Pancreas (tissue), 10 donors: ENCODE data around the gene CHD5. TPM values are rescaled to one million over a fixed set of nuclear protein-coding genes. Genes with fewer than 3 reads are reported as not detected.

Experiments
- ATAC-seq, 4 donors: fragments of 200-7000 bp; cut with Tn5 transposase; one replicate each; pipeline versions ENCODE4 v1.8.0 to v1.9.1; 2020; ENCODE audit warnings: mild to moderate bottlenecking in 4 of 4, moderate library complexity in 4 of 4
- DNase-seq, 6 donors: peaks; one replicate each; pipeline ENCODE4 v3.0.0-alpha.2; 2020
- FAIRE-seq: peaks from 2 replicates; lab custom pipeline; 2012; peaks lifted over from hg19 to GRCh38; lab: Jason Lieb, UNC
- H3K27ac ChIP-seq, 4 donors: fragments of 200-600 bp; sonication (generic); 1 replicate in 3 of 4; 2 replicates in 1 of 4; pipeline versions ENCODE4 v1.5.0 to v1.8.0; 2020
- H3K27me3 ChIP-seq, 4 donors: fragments of 200-600 bp; one replicate each; pipeline ENCODE4 v1.8.0; 2021
- H3K36me3 ChIP-seq, 3 donors: fragments of 200-600 bp; sonication (generic) in 1 of 3; one replicate each; pipeline versions ENCODE4 v1.5.0 to v1.8.0; 2020 to 2021
- H3K4me1 ChIP-seq, 3 donors: fragments of 200-600 bp; one replicate each; pipeline ENCODE4 v1.8.0; 2021
- H3K4me3 ChIP-seq, 4 donors: fragments of 200-600 bp; sonication (generic) in 2 of 4; one replicate each; pipeline versions ENCODE4 v1.5.0 to v1.8.0; 2020 to 2021
- H3K9me3 ChIP-seq, 4 donors: fragments of 200-600 bp; one replicate each; pipeline ENCODE4 v1.8.0; 2021
- WGBS, 2 donors: extraction: QIAGEN DNeasy Blood & Tissue Kit; methylation state at CpG; one replicate each; pipeline ENCODE4 v1.1.7; 2013; 5-methylcytosine and 5-hydroxymethylcytosine counted together
- intact Hi-C, 3 donors: fragments of 100-400 bp; cut with DNase I; formaldehyde crosslinking; loops; one replicate each; pipeline versions ENCODE4 v1.11.1 to v1.14.2; 2022
- polyA plus RNA-seq, 2 donors: library from polyadenylated mRNA; stranded (reverse); fragments of 200-250 nt; gene quantifications; one replicate each; pipeline ENCODE4 v1.2.3, GENCODE V29; 2013
- total RNA-seq, 6 donors: library from RNA; stranded (reverse); fragmentation: NEBNext Ultra II Directional in 4 of 6; extraction: Animal tissue kit (Norgen Biotek cat#: 25700) in 4 of 6; gene quantifications; one replicate each; pipeline versions ENCODE4 v1.2.1 to v1.2.4, GENCODE V29; 2021 to 2023
- TF ChIP-seq, protein P1 (sequence below), 4 donors: fragments of 200-600 bp; sonication (generic) in 3 of 4; IDR thresholded peaks; one replicate each; pipeline versions ENCODE4 v1.5.0 to v1.8.0; 2021; ENCODE audit warnings: antibody characterized with exemption in 4 of 4
- donor health status: healthy with polysubstance abuse.
- donor health status: DM: no; HTN: no; CAD: no; lungs with moderate emphysema.
- donor health status: DM: no; HTN: no; CAD: no.
- donor health status: control.
- donor health status: control.
- donor health status: Bipolar disorder and iron deficiency.
- donor health status: DM: yes; HTN: yes; CAD: no.
- donor health status: DM: no; HTN: no; CAD: no.
- donor health status: DM: no; HTN: no; CAD: no.
- donor health status: DM: yes; HTN: yes; CAD: no.

The CHD5 gene
- total and polyA plus RNA-seq, 8 donors: 0.09 to 2.9 (median 0.40) TPM

DNA sequence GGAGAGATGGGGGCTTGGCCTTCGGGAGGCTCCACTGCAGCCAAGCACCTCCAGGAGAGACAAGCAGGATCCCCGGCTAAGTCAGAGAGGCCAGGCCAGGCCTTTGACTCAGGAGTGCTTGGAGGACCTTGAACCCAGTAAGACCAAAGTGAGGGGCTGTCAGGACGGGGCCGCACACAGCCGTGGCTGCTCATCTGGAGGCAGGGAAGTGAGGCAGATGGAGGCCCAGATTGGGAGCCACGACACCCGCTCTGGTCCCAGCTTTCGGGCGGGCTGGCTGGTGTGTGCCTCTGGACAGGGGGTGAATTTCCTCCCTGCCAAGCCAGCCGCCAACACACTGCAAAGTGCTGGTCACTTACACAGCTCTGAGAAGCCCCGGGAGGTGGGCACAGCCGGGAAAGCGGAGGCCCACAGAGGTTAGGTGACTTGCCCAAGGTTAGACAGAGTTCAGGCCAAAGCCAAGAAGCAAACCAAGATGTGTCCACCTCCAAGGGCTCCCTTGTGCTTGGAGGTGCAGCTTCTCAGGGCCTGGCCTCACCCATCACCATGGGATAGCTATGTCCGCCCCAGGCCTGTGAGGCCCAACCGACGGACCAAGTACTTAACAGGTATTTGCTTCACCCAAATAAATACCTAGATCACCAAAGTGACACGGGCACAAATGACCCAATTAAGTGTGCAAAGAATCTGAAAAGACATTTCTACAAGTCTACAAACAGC is 58.3 kb downstream of the CHD5 start:
- H3K27me3 ChIP-seq: no peaks in the 10 kb centered on the region
- no peaks in the 10 kb centered on the region for H3K36me3 ChIP-seq
- intact Hi-C loops: no loop called here
- FAIRE-seq: no peak
- H3K27ac ChIP-seq: no peak overlapping the region
- DNase-seq: peak in 2 of 6 donors; percentile 45 to 46
- WGBS, 2 donors: 81 to 89% methylated on average over 17 of the region's 17 CpGs
- TF ChIP-seq, protein P1, sequence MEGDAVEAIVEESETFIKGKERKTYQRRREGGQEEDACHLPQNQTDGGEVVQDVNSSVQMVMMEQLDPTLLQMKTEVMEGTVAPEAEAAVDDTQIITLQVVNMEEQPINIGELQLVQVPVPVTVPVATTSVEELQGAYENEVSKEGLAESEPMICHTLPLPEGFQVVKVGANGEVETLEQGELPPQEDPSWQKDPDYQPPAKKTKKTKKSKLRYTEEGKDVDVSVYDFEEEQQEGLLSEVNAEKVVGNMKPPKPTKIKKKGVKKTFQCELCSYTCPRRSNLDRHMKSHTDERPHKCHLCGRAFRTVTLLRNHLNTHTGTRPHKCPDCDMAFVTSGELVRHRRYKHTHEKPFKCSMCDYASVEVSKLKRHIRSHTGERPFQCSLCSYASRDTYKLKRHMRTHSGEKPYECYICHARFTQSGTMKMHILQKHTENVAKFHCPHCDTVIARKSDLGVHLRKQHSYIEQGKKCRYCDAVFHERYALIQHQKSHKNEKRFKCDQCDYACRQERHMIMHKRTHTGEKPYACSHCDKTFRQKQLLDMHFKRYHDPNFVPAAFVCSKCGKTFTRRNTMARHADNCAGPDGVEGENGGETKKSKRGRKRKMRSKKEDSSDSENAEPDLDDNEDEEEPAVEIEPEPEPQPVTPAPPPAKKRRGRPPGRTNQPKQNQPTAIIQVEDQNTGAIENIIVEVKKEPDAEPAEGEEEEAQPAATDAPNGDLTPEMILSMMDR (IDR thresholded peaks at IDR 0.05): no peak
- no peaks in the 10 kb centered on the region for H3K4me1 ChIP-seq
- H3K4me3 ChIP-seq: no peak overlapping the region
- H3K9me3 ChIP-seq: no peaks in the 10 kb centered on the region
- no peak for ATAC-seq

DNA sequence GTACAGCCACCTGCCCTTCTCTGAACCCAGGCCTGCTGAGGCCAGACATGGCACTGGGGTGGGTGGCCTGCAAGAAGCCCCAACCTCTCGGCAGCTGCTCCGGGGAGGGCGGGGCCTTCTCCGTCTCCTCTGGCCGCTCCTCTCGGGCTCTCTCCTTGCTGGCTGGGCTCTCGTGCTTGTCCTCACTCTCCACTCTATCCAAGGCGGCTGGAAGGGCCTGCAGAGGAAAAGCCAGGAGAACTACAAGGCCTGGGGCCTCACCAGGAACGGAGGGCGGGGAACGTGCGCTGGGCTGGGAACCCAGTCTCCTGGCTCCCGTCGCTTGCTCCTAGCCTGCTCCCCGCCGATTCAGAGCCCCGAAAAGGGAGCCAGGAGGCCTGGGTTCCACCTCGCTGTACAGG is 59.1 kb downstream of the CHD5 start:
- FAIRE-seq (no peak), ATAC-seq (no peak), DNase-seq (peak in 2 of 6 donors; percentile 42 to 49)
- TF ChIP-seq, protein P1 (IDR thresholded peaks at IDR 0.05): no peak
- Histone ChIP-seq H3K27ac (no peak overlapping the region), H3K36me3 (no peaks in the 10 kb centered on the region), H3K9me3 (no peaks in the 10 kb centered on the region), H3K27me3 (no peaks in the 10 kb centered on the region), H3K4me1 (no peaks in the 10 kb centered on the region), H3K4me3 (no peak overlapping the region)
- intact Hi-C loops: no loop called here
- WGBS, 2 donors: 79 to 81% methylated on average over 18 of the region's 18 CpGs

DNA sequence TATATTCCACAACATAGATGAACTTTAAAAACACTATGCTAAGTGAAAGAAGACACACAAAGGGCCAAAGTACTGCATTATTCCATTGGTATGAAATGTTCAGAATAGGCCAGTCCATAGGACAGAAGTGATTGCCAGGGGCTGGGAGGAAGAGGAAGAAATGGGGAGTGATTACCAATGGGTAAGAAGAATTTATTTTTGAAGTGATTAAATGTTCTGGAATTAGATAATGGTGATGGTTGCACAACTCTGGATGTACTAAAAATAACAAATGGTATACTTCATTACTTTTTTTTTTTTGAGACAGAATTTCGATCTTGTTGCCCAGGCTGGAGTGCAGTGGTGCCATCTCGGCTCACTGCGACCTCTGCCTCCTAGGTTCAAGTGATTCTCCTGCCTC is 61.7 kb downstream of the CHD5 start:
- no peak overlapping the region for H3K27ac ChIP-seq
- DNase-seq (no peak), FAIRE-seq (no peak), ATAC-seq (no peak)
- intact Hi-C loops: no loop called here
- H3K4me1 ChIP-seq: no peaks in the 10 kb centered on the region
- no peaks in the 10 kb centered on the region for H3K9me3 ChIP-seq
- H3K36me3 ChIP-seq: no peaks in the 10 kb centered on the region
- no peak overlapping the region for H3K4me3 ChIP-seq
- TF ChIP-seq, protein P1 (IDR thresholded peaks at IDR 0.05): no peak
- 64 to 68% methylated on average over 3 of the region's 3 CpGs for WGBS, 2 donors
- no peaks in the 10 kb centered on the region for H3K27me3 ChIP-seq

DNA sequence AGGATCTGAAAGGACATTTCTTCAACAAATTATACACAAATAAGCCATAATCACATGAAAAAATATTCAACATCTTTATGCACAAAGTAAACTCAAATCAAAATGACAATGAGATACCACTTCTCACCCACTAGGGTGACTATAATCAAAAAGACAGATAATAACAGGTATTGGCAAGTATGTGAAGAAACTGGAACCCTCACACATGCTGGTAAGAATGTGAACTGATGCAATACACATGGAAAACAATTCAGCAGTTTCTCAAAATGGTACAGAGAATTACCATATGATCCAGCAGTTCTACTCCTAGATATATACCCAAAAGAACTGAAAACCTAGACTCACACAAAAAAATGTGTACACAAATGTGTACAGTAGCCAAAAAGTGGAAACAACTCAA is 62.5 kb downstream of the CHD5 start:
- Histone ChIP-seq H3K27ac (no peak overlapping the region), H3K36me3 (no peaks in the 10 kb centered on the region), H3K4me1 (no peaks in the 10 kb centered on the region), H3K4me3 (no peak overlapping the region), H3K9me3 (no peaks in the 10 kb centered on the region), H3K27me3 (no peaks in the 10 kb centered on the region)
- TF ChIP-seq, protein P1 (IDR thresholded peaks at IDR 0.05): no peak
- intact Hi-C loops: no loop called here
- FAIRE-seq (no peak), ATAC-seq (no peak), DNase-seq (no peak)

DNA sequence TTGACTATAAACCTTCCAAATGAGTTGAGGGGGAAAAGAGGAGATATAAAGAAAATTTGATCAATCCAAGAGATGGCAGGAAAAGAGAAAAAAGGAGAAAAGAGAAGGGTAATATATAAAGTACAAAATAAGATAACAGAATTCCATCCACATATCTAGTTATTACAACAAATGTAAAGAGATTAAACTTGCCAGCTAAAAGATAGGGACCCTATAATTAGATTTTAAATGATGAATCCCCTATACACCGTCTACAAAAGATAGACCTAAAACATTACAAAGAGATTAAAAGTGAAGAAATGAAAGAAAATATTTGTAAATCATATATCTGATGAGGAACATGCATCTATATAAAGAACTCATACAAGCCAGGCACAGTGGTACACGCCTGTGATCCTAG is 63.1 kb downstream of the CHD5 start:
- no peak for ATAC-seq
- FAIRE-seq: no peak
- Histone ChIP-seq H3K4me1 (no peaks in the 10 kb centered on the region), H3K9me3 (no peaks in the 10 kb centered on the region), H3K36me3 (no peaks in the 10 kb centered on the region), H3K27me3 (no peaks in the 10 kb centered on the region), H3K4me3 (no peak overlapping the region), H3K27ac (no peak overlapping the region)
- WGBS, 2 donors: 73 to 80% methylated on average over 2 of the region's 2 CpGs
- intact Hi-C loops: no loop called here
- TF ChIP-seq, protein P1 (IDR thresholded peaks at IDR 0.05): no peak
- DNase-seq: no peak
